Stimulated activated CD8-positive, alpha-beta memory T cell treated with anti-CD3 and anti-CD28 coated beads, Interleukin-15, amount 100 ng/mL, for 1 hour (primary cell): ENCODE measurements around the gene PPTC7.
"Not testable (repeated sequence)": the region's sequence is repeated elsewhere in the genome, so short reads cannot be mapped to it uniquely, and the experiment has no call there.

Source experiments
- DNase-seq: peaks from one replicate; pipeline ENCODE4 v3.0.0-alpha.2; 2020; ENCODE audit warnings: low read depth

Gene PPTC7

GRCh38 chr12:110534811-110535210 is 48.3 kb downstream of the PPTC7 start:
- DNase-seq, result no peak

DNA sequence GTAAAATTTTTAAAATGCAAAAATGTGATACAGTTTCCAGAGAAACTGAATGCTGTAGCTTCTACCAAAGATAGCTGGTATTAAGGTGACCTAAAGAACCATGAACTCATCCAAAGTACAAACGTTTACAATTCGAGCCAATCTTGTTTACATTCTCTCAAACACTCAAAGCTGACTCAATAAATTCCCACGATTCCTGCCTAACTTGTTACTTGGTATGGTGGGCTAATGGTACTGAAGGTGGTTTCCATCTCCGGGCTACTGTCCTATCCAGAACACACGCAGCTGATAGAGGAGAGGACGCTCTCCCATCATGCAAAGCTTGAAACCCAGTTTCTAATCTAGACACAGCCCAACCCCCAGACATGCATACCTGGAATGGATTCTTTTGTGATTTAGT is 49.5 kb downstream of the PPTC7 start:
- DNase-seq, result no peak

DNA sequence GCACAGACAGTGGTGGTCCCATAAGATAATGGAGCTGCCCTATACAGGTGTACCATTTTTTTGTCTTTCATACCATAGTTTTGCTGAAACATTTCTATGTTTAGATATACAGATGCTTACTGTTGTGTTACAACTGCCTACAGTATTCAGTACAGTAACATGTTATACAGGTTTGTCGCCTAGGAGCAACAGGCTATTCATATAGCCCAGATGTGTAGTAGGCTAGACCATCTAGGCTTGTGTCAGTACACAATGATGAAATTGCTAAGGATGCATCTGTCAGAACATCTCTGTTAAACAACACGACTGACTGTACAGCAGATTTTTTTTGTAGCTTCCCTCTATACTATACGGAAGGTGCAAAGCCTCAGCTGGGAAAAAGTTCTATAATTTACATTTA is 50.5 kb downstream of the PPTC7 start:
- DNase-seq, result no peak

DNA sequence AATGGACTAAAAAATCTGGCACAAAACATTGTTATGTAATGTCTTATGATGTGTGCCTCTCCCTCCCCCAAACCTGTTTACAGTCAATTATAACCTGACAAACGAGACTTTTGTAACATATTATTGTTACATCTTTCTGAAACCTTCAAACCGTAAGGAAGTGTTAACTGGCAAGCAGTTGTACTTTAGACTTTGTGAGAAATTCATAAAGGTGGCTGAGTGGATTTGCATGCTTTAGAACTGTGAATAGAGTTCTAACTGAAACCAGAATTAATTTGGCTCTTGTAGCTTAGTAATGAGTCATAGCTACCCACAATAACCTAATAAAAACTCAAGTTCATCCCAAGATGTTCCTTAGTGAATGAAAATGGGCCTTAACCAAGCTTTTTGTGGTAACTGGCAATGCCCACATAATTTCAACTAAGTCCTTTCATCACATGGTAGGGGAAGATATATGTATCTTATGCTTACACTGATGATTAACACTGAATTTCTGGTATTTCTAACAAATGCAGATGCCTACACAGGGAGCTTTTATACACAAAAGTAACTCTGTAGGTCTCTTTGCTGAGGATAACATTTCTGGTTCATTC is 51.3 kb downstream of the PPTC7 start:
- DNase-seq, result no peak

GRCh38 chr12:110530511-110530910 is 52.6 kb downstream of the PPTC7 start:
- DNase-seq, result no peak

DNA sequence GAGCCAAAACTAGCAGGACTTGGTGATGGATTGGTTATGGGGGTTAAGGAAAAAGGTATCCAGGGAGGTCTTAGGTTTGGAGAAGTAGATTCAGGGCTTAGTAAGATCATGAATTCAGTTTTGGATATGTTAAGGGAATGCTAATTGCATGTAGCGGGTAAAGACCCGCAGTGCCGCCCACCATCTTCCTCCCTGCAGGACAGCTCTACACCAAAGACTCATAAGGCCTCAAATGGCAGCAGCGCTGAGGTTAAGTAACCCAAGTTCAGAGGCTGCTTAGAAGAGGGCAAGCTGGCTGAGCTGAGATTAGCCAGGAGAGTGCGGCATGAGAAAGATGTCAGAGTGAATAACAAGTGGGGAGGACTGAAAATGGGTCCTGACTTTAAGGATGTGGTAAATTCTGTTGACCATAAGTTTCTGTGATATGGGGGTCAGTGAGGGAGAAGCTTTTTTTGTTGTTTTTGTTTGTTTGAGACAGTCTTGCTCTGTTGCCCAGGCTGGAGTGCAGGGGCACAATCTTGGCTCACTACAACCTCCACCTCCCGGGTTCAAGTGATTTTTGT is 54.8 kb downstream of the PPTC7 start:
- DNase-seq, result no peak

DNA sequence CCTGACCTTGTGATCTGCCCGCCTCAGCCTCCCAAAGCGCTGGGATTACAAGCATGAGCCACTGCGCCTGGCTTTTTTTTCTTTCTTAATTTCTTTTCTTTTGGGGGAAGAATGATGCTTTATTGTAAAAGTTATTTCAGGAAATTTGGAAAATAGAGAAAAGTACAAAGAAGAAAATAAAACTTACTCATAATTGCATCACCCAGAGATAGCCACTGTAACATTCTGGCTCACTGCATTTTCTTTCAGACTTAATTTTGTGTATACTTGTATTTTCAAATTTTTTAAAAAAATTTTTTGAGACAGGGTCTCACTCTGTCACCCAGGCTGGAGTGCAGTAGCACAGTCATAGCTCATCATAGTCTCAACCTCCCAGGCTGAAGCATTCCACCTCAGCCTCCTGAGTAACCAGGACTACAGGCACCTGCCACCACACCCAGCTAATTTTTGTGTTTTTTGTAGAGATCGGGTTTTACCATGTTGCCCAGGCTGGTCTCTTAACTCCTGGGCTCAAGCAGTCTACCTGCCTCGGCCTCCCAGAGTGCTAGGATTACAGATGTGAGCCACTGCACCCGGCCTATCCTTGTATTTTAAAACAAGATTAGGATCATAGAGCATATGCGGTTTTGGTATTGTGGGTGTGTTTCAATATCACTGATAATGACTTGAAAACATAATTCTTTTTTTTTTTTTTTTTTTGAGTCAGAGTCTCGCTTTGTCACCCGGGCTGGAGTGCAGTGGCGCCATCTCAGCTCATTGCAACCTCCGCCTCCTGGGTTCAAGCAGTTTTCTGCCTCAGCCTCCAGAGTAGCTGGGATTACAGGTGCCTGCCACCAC is 62.0 kb downstream of the PPTC7 start:
- DNase-seq, result not testable (repeated sequence)

DNA sequence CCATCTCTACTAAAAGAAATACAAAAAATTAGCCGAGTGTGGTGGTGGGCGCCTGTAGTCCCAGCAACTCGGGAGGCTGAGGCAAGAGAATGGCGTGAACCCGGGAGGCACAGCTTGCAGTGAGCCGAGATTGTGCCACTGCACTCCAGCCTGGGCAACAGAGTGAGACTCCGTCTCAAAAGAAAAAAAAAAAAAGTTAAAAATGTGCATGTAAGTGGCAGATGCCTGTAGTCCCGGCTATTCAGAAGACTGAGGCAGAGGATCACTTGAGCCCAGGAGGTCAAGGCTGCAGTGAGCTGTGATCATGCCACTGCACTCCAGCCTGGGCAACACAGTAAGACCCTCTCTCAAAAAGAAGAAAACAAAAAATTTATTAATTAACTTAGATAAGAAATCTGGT is 65.1 kb downstream of the PPTC7 start:
- not testable (repeated sequence) for DNase-seq

DNA sequence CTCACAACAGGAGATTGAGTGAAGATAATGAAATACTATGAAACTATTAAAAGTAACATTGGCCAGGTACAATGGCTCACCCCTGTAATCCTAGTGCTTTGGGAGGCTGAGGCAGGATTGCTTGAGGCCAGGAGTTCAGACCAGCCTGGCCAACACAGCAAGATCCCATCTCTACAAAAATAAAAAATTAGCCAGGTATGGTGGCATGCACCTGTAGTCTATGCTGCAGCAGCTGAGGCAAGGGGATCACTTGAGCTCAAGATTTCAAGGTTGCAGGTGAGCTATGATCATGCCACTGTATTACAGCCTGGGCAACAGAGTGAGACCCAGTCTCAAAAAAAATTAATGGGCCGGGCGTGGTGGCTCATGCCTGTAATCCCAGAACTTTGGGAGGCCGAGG is 66.1 kb downstream of the PPTC7 start:
- no peak for DNase-seq

GRCh38 chr12:110514363-110514762 is 68.8 kb downstream of the PPTC7 start:
- no peak for DNase-seq

DNA sequence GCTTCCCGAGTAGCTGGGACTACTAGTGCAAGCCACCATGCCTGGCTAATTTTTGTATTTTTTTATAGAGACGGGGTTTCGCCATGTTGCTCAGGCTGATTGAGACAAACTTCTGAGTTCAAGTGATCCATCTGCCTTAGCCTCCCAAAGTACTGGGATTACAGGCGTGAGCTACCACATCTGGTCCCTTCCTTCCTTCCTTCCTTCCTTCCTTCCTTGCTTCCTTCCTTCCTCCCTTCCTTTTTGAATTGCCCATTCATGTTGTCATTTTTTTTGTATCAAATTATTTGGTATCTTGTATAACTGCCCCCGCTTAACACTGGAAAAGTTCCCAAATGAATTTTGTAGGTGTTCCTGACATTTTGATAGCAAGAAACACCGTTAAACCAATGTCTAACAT is 69.3 kb downstream of the PPTC7 start:
- no peak for DNase-seq

GRCh38 chr12:110508071-110508586 is 75.0 kb downstream of the PPTC7 start:
- DNase-seq, result no peak

- DNase-seq, result no peak
Measured at GRCh38 chr12:110505332-110505731, 77.8 kb downstream of the PPTC7 start.

DNA sequence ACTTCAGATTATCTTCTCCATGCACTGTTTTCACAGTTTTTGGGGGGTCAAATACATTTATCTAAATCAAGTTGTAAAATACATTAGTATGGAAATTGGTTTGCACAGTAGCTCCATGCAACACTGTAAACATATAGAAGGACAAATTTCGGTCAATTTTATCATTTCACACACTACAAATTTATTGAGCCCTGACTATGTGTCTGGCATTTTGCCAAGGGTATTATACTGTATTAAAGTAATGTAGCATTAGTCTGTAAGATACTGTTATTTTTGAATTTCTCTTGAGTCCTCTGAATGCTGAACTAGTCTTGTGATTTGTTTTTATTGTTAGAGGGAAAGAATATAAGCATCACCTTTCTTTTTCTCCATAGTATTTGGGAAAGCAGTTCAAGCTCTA is 79.7 kb downstream of the PPTC7 start:
- no peak for DNase-seq

DNA sequence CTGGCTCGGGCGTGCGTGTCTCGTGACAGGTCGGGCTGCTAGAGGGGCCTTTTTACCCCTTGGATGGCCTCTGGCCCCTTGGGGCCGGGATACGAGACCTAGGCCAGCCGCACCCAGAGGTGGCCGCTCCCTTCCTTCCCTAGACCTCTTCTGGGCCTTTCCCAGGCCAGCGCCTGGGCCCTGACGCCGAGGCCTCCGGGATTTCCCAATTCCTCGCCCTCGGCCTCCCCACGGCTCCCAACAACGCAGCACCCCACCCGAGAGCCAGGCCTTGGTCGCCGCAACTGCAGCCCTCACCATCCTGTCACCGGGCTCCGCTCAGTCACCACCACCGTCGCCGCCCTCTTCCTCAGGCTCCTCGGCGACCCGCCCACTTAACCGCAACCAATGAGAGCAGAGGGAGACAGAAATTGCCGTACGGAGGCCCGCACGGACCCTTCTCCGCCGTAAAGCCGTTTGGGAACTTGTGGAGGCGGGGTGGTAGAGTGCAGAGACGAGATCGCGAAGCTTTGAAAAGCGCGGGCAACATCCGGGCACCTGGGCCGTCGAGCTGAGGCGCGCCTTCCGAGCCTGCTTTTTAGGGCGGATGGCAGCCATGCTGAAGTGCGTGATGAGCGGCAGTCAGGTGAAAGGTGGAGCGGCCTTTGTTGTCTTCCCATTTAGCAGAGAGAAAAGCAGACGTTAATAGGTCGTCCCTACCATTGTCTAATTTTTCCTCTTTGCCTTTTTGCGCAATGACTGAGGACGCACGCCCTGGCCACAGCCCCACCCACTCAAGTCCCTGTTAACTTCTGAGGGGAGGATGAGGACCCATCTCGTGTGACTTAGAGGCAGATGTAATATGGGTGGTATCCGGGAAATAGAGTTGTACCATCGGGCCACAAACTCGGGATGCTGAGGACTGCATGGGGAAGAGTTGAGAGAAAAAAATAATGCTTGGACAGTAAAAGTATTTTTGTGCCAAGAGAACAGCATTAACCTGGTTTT is 81.1 kb downstream of the PPTC7 start, which contains the start of the genes RAD9B and VPS29:
TSS of gene RAD9B (plus strand) at position 580 of the 987 bp plus-strand sequence. CDS start at position 587, 7 bp downstream.
TSS of gene VPS29 (minus strand) at position 360 of the 987 bp plus-strand sequence. CDS start at position 300, 60 bp downstream.
- DNase-seq, result peak; percentile 97

- DNase-seq, result no peak
Measured at GRCh38 chr12:110501399-110501751, 81.7 kb downstream of the PPTC7 start.

GRCh38 chr12:110498984-110499706 is 84.0 kb downstream of the PPTC7 start:
- no peak for DNase-seq
